Measurements from ENCODE around the gene PDS5A. TPM values are rescaled to one million over a fixed set of nuclear protein-coding genes. Genes with fewer than 3 reads are reported as not detected.
A peak's percentile ranks its signal among the peaks of the same experiment; 100 is the strongest.
"Not testable (repeated sequence)": the region's sequence is repeated elsewhere in the genome, so short reads cannot be mapped to it uniquely, and the experiment has no call there.

PDS5A gene
- 100 to 1,000 TPM in 1 of 2 experiments, 10 to 100 TPM in 1; 99.8 to 101 TPM for total RNA-seq
- 10 to 100 TPM; 31.1 to 46.7 (median 32.4) TPM for polyA plus RNA-seq
- total RNA-seq = 212 to 407 (median 293) reads per million in 6 experiments

DNA sequence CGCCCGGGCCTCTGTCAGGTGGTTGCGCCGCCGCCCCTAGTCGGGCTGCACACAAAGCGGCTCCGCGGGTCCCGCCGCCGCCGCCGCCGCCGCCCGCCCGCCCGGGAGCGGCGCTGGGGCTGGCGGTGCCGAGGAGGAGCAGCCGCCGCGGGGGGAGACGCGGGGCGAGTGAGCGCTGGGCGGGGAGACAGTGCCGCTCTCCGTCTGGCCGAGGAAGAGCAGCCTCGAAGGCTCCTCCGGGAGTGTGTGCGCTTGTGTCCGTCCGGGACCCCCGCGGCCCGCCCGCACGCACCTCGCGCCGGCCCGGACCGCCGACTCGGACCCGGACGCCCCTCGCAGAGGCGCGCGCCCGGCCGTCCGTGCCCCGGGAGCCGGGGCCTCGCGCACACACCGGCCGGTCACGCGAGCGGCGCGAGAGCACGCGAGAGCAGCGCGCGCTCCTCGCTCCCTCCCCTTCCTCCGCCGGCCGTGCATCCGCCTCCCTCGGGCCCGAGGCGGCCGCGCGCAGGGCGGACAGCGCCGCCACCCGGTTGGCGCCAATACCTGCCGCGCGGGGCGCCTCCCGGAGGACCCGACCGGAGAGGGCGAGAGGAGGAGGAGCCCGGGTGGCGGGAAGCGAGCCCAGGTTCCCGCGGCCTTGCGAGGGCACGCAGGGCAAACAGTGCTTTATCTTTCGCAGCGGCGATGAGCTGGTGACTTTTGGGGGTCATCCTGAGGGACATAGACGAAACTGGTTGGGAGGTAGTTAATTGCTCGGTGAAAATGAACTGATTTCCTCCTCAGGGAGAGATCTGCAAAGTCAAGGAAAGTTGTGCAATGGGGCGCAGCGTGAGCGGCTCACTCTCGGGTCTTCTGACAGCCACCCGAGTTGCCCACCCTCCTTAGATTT is at the start of gene PDS5A:
Gene PDS5A, minus strand, starts transcription at position 423 of the 889 bp plus-strand sequence. CDS start 1,334 bp downstream, outside the sequence.
- peaks cover 0 to 30% (median 13%) of the 10 kb centered on the region in 3 donors for H3K36me3 Mint-ChIP-seq
- H3K27ac Mint-ChIP-seq = peak within 1 kb of the TSS; percentile 82 to 98 (median 96)
- ATAC-seq (peak; percentile 85), DNase-seq (peak; percentile 83 to 93 (median 90))
- POLR2A ChIA-PET = interaction anchor here (0.6 to 2.5 kb wide), 10 partner anchors 13 to 549 kb away, joined by 3 to 18 read pairs (median 5); partner anchors contain the start of genes LIAS, N4BP2, RPL9 and SMIM14
- H3K4me1 Mint-ChIP-seq = peaks cover 16 to 33% (median 30%) of the 10 kb centered on the region in 4 donors
- H3K27me3 Mint-ChIP-seq = no peaks in the 10 kb centered on the region
- H3K9me3 Mint-ChIP-seq = no peaks in the 10 kb centered on the region
- peak within 1 kb of the TSS; percentile 85 to 94 (median 90) for H3K4me3 Mint-ChIP-seq

GRCh38 chr4:40024049-40024448 is 46.3 kb upstream of the PDS5A start:
- POLR2A ChIA-PET, H3K4me3 Mint-ChIP-seq, DNase-seq, H3K9me3 Mint-ChIP-seq, ATAC-seq, H3K36me3 Mint-ChIP-seq, H3K4me1 Mint-ChIP-seq, H3K27ac Mint-ChIP-seq, H3K27me3 Mint-ChIP-seq: not testable (repeated sequence)

DNA sequence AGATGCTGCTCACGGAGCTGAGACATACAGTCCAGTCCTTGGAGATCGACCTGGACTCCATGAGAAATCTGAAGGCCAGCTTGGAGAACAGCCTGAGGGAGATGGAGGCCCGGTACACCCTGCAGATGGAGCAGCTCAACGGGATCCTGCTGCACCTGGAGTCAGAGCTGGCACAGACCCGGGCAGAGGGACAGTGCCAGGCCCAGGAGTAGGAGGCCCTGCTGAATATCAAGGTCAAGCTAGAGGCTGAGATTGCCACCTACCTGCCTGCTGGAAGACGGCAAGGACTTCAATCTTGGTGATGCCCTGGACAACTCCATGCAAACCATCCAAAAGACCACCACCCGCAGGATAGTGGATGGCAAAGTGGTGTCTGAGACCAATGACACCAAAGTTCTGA is 43.4 kb upstream of the PDS5A start:
- H3K9me3 Mint-ChIP-seq, H3K27me3 Mint-ChIP-seq, H3K27ac Mint-ChIP-seq, DNase-seq, H3K4me3 Mint-ChIP-seq, H3K36me3 Mint-ChIP-seq, ATAC-seq, H3K4me1 Mint-ChIP-seq, POLR2A ChIA-PET: not testable (repeated sequence)

- no peak overlapping the region for H3K27ac Mint-ChIP-seq
- H3K36me3 Mint-ChIP-seq = peaks cover 0 to 3% (median 0%) of the 10 kb centered on the region in 3 donors
- H3K27me3 Mint-ChIP-seq = no peaks in the 10 kb centered on the region
- POLR2A ChIA-PET = no interaction called here
- no peaks in the 10 kb centered on the region for H3K9me3 Mint-ChIP-seq
- ATAC-seq = no peak
- no peaks in the 10 kb centered on the region for H3K4me1 Mint-ChIP-seq
- H3K4me3 Mint-ChIP-seq = no peak overlapping the region
- DNase-seq = peak in 1 of 10 donors; percentile 60
Measured at GRCh38 chr4:40020221-40020620, 42.5 kb upstream of the PDS5A start.

- Mint-ChIP-seq H3K27ac (no peak overlapping the region), H3K27me3 (no peaks in the 10 kb centered on the region), H3K9me3 (no peaks in the 10 kb centered on the region), H3K4me1 (no peaks in the 10 kb centered on the region), H3K36me3 (peaks cover 0 to 3% (median 0%) of the 10 kb centered on the region in 3 donors), H3K4me3 (no peak overlapping the region)
- POLR2A ChIA-PET = no interaction called here
- ATAC-seq (no peak), DNase-seq (no peak)
Measured at GRCh38 chr4:40016007-40016406, 38.3 kb upstream of the PDS5A start.

- no peak overlapping the region for H3K4me3 Mint-ChIP-seq
- no peaks in the 10 kb centered on the region for H3K36me3 Mint-ChIP-seq
- ATAC-seq (no peak), DNase-seq (no peak)
- peak overlapping the region in 1 of 10 donors; percentile 4 for H3K27ac Mint-ChIP-seq
- POLR2A ChIA-PET = interaction anchor here (0.6 kb wide), 1 partner anchor 1141 kb away, joined by 3 read pairs; no protein-coding TSS in a partner anchor
- no peaks in the 10 kb centered on the region for H3K27me3 Mint-ChIP-seq
- no peaks in the 10 kb centered on the region for H3K9me3 Mint-ChIP-seq
- no peaks in the 10 kb centered on the region for H3K4me1 Mint-ChIP-seq
Measured at GRCh38 chr4:40003986-40004385, 26.3 kb upstream of the PDS5A start.

GRCh38 chr4:40000711-40001110 is 23.0 kb upstream of the PDS5A start:
- no peaks in the 10 kb centered on the region for H3K36me3 Mint-ChIP-seq
- POLR2A ChIA-PET = no interaction called here
- DNase-seq (no peak), ATAC-seq (no peak)
- no peaks in the 10 kb centered on the region for H3K9me3 Mint-ChIP-seq
- peak overlapping the region in 1 of 10 donors; percentile 47 for H3K27ac Mint-ChIP-seq
- no peak overlapping the region for H3K4me3 Mint-ChIP-seq
- no peaks in the 10 kb centered on the region for H3K4me1 Mint-ChIP-seq
- H3K27me3 Mint-ChIP-seq = no peaks in the 10 kb centered on the region

DNA sequence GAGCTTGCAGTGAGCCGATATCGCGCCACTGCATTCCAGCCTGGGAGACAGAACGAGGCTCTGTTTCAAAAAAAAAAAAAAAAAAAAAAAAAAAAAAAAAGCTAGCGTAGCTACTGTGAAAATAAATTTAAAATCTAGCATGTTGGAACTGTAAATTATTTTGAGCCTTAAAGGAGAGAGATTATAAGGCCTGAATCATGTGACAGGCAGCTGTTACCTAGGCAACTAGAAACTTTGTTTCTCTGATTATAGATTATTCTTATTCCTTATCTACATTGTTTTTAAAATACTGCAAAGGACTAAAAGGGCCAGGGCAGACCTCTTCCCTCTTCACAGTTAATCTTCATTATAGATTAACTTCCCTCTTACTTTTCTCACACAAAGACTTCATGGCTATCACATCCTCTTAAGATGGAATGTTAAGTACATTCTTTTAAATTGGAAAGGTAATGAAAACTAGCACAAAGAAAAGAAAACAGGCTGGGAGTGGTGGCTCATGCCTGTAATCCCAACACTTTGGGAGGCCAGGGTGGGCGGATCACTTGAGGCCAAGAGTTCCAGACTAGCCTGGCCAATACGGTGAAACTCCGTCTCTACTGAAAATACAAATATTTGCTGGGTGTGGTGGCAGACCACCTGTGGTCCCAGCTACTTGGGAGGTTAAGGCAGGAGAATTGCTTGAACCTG is 21.1 kb upstream of the PDS5A start:
- Mint-ChIP-seq H3K36me3 (no peaks in the 10 kb centered on the region), H3K27me3 (no peaks in the 10 kb centered on the region), H3K9me3 (no peaks in the 10 kb centered on the region), H3K4me1 (no peaks in the 10 kb centered on the region), H3K27ac (no peak overlapping the region), H3K4me3 (no peak overlapping the region)
- no peak for ATAC-seq
- no peak for DNase-seq
- POLR2A ChIA-PET = no interaction called here

- H3K9me3 Mint-ChIP-seq = no peaks in the 10 kb centered on the region
- no peaks in the 10 kb centered on the region for H3K27me3 Mint-ChIP-seq
- no peak overlapping the region for H3K4me3 Mint-ChIP-seq
- ATAC-seq (no peak), DNase-seq (no peak)
- H3K36me3 Mint-ChIP-seq = no peaks in the 10 kb centered on the region
- POLR2A ChIA-PET = interaction anchor here (0.5 kb wide), 1 partner anchor 422 kb away, joined by 3 read pairs; no protein-coding TSS in a partner anchor
- H3K4me1 Mint-ChIP-seq = no peaks in the 10 kb centered on the region
- H3K27ac Mint-ChIP-seq = no peak overlapping the region
Measured at GRCh38 chr4:39996811-39997210, 19.1 kb upstream of the PDS5A start.

DNA sequence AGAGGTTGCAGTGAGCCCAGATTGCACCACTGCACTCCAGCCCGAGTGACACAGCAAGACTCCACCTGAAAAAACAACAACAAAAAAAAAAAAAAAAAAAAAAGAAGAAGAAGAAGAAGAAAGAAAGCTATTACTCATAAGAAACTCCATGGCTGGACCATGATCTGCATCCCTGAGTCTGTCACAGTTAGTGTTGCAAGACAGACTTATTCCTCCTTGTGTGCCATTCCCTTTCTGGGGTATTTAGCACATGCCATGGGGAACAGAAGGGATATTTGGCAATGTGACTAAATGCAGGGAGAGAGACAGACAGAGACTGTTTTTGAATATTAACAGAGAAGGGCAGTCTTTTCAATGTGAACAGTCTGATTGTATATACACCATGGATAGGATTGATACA is 16.7 kb upstream of the PDS5A start:
- DNase-seq (no peak), ATAC-seq (no peak)
- H3K36me3 Mint-ChIP-seq = no peaks in the 10 kb centered on the region
- no peak overlapping the region for H3K4me3 Mint-ChIP-seq
- no peak overlapping the region for H3K27ac Mint-ChIP-seq
- H3K27me3 Mint-ChIP-seq = no peaks in the 10 kb centered on the region
- POLR2A ChIA-PET = no interaction called here
- no peaks in the 10 kb centered on the region for H3K4me1 Mint-ChIP-seq
- no peaks in the 10 kb centered on the region for H3K9me3 Mint-ChIP-seq

DNA sequence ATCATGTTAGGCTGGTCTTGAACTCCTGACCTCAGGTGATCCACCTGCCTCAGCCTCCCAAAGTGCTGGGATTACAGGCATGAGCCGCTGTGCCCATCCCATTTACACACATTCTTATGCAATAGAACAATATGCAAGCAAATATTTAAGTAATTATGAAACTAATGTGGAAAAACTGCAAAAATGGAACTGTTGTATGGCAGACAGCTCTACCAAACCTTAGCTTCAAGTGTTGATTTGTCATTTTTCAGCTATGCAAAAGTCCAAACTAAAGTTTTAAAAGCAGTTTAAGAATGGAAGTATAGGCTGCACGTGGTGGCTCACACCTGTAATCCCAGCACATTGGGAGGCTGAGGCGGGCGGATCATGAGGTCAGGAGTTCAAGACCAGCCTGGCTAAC is 11.7 kb upstream of the PDS5A start:
- ATAC-seq, H3K9me3 Mint-ChIP-seq, DNase-seq, H3K4me3 Mint-ChIP-seq, POLR2A ChIA-PET, H3K4me1 Mint-ChIP-seq, H3K27me3 Mint-ChIP-seq, H3K27ac Mint-ChIP-seq, H3K36me3 Mint-ChIP-seq: not testable (repeated sequence)

GRCh38 chr4:39987485-39987884 is 9.8 kb upstream of the PDS5A start:
- H3K27ac Mint-ChIP-seq = no peak overlapping the region
- no peaks in the 10 kb centered on the region for H3K27me3 Mint-ChIP-seq
- no peaks in the 10 kb centered on the region for H3K9me3 Mint-ChIP-seq
- no peak overlapping the region for H3K4me3 Mint-ChIP-seq
- DNase-seq (no peak), ATAC-seq (no peak)
- no peaks in the 10 kb centered on the region for H3K36me3 Mint-ChIP-seq
- POLR2A ChIA-PET = no interaction called here
- H3K4me1 Mint-ChIP-seq = no peaks in the 10 kb centered on the region

DNA sequence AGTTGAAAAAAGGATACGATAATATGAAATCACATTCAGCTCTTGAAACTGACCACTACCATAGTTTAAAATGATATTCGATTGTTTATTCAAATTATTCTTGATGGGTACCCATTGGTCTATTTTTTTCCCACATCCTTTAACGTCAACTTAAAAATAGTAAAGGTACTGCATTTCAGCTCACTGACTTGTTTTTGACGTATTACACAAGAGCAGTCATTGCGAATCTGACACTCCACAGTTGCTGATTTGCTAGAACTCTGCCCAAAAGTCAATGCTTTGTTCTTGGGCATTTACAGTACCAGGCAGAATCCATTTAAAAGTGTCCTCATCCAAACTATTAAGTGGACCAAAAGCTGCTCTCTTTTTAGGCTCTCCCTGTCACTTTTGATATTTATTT is 1.2 kb upstream of the PDS5A start:
- Mint-ChIP-seq H3K4me1 (peaks cover 10 to 23% (median 20%) of the 10 kb centered on the region in 4 donors), H3K4me3 (peak overlapping the region in 5 of 10 donors; percentile 14 to 86 (median 56)), H3K27me3 (no peaks in the 10 kb centered on the region), H3K36me3 (peaks cover 0 to 20% (median 9%) of the 10 kb centered on the region in 3 donors), H3K27ac (peak overlapping the region in 3 of 10 donors; percentile 39 to 97 (median 66)), H3K9me3 (no peaks in the 10 kb centered on the region)
- DNase-seq (no peak), ATAC-seq (no peak)
- POLR2A ChIA-PET = interaction anchor here (1.1 to 2.5 kb wide), 5 partner anchors 14 to 341 kb away, joined by 4 to 18 read pairs (median 7); partner anchors contain the start of genes N4BP2, SMIM14 and UBE2K
